Measurements from ENCODE around the gene C11orf24. TPM values are rescaled to one million over a fixed set of nuclear protein-coding genes. Genes with fewer than 3 reads are reported as not detected.
"Not testable (repeated sequence)": the region's sequence is repeated elsewhere in the genome, so short reads cannot be mapped to it uniquely, and the experiment has no call there.

C11orf24 gene
- total RNA-seq, 1 donor from 2014 or later = 24.7 TPM

- Histone ChIP-seq H3K4me3 (no peak overlapping the region), H3K27ac (no peak overlapping the region), H3K36me3 (no peaks in the 10 kb centered on the region), H3K4me1 (peaks cover 17% of the 10 kb centered on the region), H3K27me3 (ENCODE audit: low read depth) (no peaks in the 10 kb centered on the region), H3K9me3 (no peaks in the 10 kb centered on the region)
- DNase-seq (no peak), ATAC-seq (no peak)
- no peak for TF ChIP-seq CTCF (IDR thresholded peaks at IDR 0.05)
- intact Hi-C loops (cut with DNase I) = no loop called here
Observed at GRCh38 chr11:68295271-68295670, 23.5 kb upstream of the C11orf24 start.

- Histone ChIP-seq H3K4me1 (peaks cover 17% of the 10 kb centered on the region), H3K9me3 (no peaks in the 10 kb centered on the region), H3K36me3 (no peaks in the 10 kb centered on the region), H3K4me3 (no peak overlapping the region), H3K27me3 (ENCODE audit: low read depth) (no peaks in the 10 kb centered on the region), H3K27ac (no peak overlapping the region)
- intact Hi-C loops (cut with DNase I) = no loop called here
- TF ChIP-seq CTCF (IDR thresholded peaks at IDR 0.05) = no peak
- DNase-seq (no peak), ATAC-seq (no peak)
Observed at GRCh38 chr11:68293708-68294107, 21.9 kb upstream of the C11orf24 start.

- Histone ChIP-seq H3K4me1 (no peaks in the 10 kb centered on the region), H3K4me3 (no peak overlapping the region), H3K9me3 (no peaks in the 10 kb centered on the region), H3K36me3 (no peaks in the 10 kb centered on the region), H3K27me3 (ENCODE audit: low read depth) (no peaks in the 10 kb centered on the region), H3K27ac (no peak overlapping the region)
- intact Hi-C loops (cut with DNase I) = no loop called here
- TF ChIP-seq CTCF (IDR thresholded peaks at IDR 0.05) = no peak
- DNase-seq (no peak), ATAC-seq (no peak)
Observed at GRCh38 chr11:68289456-68289855, 17.7 kb upstream of the C11orf24 start.

GRCh38 chr11:68287419-68287818 lies 15.6 kb upstream of the C11orf24 start:
- H3K4me3 ChIP-seq = no peak overlapping the region
- H3K4me1 ChIP-seq = peaks cover 3% of the 10 kb centered on the region
- H3K27me3 ChIP-seq (ENCODE audit: low read depth) = no peaks in the 10 kb centered on the region
- no peak for TF ChIP-seq CTCF (IDR thresholded peaks at IDR 0.05)
- DNase-seq (no peak), ATAC-seq (no peak)
- no peaks in the 10 kb centered on the region for H3K9me3 ChIP-seq
- intact Hi-C loops (cut with DNase I) = no loop called here
- H3K36me3 ChIP-seq = no peaks in the 10 kb centered on the region
- H3K27ac ChIP-seq = no peak overlapping the region

- H3K27me3 ChIP-seq (ENCODE audit: low read depth); DNase-seq; ATAC-seq; H3K36me3 ChIP-seq; H3K4me3 ChIP-seq; H3K27ac ChIP-seq; H3K9me3 ChIP-seq; intact Hi-C loops (cut with DNase I): not testable (repeated sequence)
- peaks cover 10% of the 10 kb centered on the region for H3K4me1 ChIP-seq
Observed at GRCh38 chr11:68284588-68284987, 12.8 kb upstream of the C11orf24 start.

- Histone ChIP-seq H3K27me3 (ENCODE audit: low read depth) (no peaks in the 10 kb centered on the region), H3K9me3 (no peaks in the 10 kb centered on the region), H3K36me3 (no peaks in the 10 kb centered on the region), H3K4me1 (peaks cover 10% of the 10 kb centered on the region), H3K4me3 (no peak overlapping the region), H3K27ac (no peak overlapping the region)
- no peak for TF ChIP-seq CTCF (IDR thresholded peaks at IDR 0.05)
- DNase-seq (no peak), ATAC-seq (no peak)
- intact Hi-C loops (cut with DNase I) = no loop called here
Observed at GRCh38 chr11:68282861-68283230, 11.1 kb upstream of the C11orf24 start.

Measured in lower lobe of right lung (tissue), 2 donors.